ENCODE results near the gene ABR. TPM values are rescaled to one million over a fixed set of nuclear protein-coding genes. Genes with fewer than 3 reads are reported as not detected.

Gene ABR
- total and polyA plus RNA-seq, 2 of the 13 experiments (the other 11 are each of a cell fraction or from before 2014, with no cell fraction given): 12.4 to 40.4 TPM

- no peak for TF ChIP-seq TFAP4 (IDR thresholded peaks at IDR 0.05; ENCODE audit: borderline replicate concordance, low read depth)
- no peak for TF ChIP-seq KAT8 (CRISPR knock-in tag; IDR thresholded peaks at IDR 0.05)
- TF ChIP-seq ZNF567 (CRISPR knock-in tag; IDR thresholded peaks at IDR 0.05; ENCODE audit: borderline replicate concordance): 0 out of 2 replicates have a peak, but pooled peaks have one; percentile 1
- TF ChIP-seq ZNF619 (CRISPR knock-in tag; IDR thresholded peaks at IDR 0.05): 0 out of 2 replicates have a peak, but pooled peaks have one; percentile 11
- no peak for TF ChIP-seq MATR3 (CRISPR knock-in tag; IDR thresholded peaks at IDR 0.05)
- TF ChIP-seq ZNF570 (CRISPR knock-in tag; IDR thresholded peaks at IDR 0.05; ENCODE audit: borderline replicate concordance): no peak
- TF ChIP-seq ZNF878 (CRISPR knock-in tag; IDR thresholded peaks at IDR 0.05): no peak
- no peak for TF ChIP-seq KLF16 (CRISPR knock-in tag; IDR thresholded peaks at IDR 0.05)
- TF ChIP-seq HHEX (CRISPR knock-in tag; IDR thresholded peaks at IDR 0.05): no peak
- no peak for TF ChIP-seq STAG1 (CRISPR knock-in tag; IDR thresholded peaks at IDR 0.05)
- no peak for TF ChIP-seq ERF (CRISPR knock-in tag; IDR thresholded peaks at IDR 0.05)
- TF ChIP-seq TERF1 (CRISPR knock-in tag; IDR thresholded peaks at IDR 0.05): no peak
- TF ChIP-seq ZNF530 (CRISPR knock-in tag; IDR thresholded peaks at IDR 0.05; ENCODE audit: low read depth): no peak
- no peak for TF ChIP-seq FOSL2 (CRISPR knock-in tag; IDR thresholded peaks at IDR 0.05)
- no peak for TF ChIP-seq ZBTB20 (CRISPR knock-in tag; IDR thresholded peaks at IDR 0.05; ENCODE audit: borderline replicate concordance, low read depth)
- TF ChIP-seq ARNT2 (CRISPR knock-in tag; IDR thresholded peaks at IDR 0.05; ENCODE audit: low read depth): no peak
Measured at GRCh38 chr17:1123393-1123831, 56.4 kb downstream of the ABR start (continued).
